Activated effector memory CD4-positive, alpha-beta T cell treated with anti-CD3 and anti-CD28 coated beads, Interleukin-2, amount 50 U/mL, for 16 hours (primary cell): ENCODE data around the gene MYO9A.

Experiments used
- DNase-seq: peaks from one replicate; pipeline ENCODE4 v3.0.0-alpha.2; 2020

Gene MYO9A

DNA sequence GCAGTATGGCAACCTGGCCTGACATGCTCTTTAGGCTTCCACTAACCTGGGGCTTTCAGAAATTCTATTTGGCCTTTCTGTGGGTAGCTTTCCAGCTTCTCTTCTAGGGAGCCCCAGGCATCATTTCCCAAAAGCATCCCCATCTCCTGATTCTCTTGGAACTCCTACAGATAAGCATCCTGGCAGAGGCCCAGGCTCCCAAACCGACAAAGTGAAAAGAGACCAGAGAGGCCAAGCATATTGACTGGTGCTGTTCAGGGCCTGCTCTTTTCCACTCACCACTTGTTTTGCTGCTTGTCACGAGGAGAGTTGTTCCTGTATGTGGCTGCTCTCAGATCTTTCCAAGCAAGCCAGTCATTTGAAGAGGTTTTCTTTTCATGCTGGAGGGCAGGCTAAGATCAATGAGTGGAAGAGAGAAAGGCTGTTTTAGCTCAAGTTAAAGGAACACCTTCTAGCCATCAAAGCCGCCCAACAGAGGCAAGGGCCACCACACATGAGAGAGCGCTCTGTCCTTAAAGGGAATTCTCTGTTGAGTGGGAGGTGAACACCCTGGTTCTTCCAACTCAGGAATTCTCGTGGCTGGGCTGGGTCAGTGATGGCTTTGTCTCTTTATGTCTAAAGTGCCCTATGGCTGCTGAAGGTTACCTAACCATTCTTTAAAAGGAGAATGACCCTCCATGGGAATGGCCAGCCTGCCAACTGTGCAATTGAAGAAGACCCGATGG is 338.7 kb downstream of the MYO9A start:
- no peak for DNase-seq

DNA sequence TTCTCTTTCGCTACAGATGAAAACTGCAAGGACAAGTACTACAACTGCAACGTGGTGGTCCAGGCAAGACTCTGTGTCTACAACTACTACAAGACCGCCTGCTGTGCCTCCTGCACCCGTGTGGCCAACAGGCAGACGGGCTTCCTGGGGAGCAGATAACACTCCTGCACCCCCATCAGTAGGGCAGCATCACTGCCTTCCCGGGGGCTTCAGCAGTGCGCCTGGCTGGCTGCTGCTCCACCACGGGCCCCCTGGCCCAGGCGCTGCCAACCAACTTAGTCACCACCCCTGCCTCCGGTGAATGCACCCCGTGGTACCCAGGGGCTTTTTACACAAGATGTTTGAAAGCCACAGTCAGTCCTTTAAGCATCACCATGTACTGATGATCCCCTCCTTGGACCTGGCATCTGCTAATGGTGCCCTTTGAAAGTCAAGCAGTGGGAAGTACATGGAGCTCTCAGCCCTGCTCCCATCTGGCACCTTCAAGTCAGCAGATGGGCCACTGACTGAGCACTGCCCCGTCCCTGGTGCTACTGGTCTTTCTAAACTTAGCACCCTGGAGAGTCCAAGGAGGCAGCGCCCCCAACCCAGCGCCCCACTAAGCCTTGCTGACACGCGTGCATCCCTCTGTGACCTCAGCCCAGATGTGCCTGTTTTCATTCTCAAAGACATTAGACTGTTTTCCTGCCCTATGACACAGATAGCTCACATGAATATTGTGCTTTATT is 340.6 kb downstream of the MYO9A start:
- no peak for DNase-seq

DNA sequence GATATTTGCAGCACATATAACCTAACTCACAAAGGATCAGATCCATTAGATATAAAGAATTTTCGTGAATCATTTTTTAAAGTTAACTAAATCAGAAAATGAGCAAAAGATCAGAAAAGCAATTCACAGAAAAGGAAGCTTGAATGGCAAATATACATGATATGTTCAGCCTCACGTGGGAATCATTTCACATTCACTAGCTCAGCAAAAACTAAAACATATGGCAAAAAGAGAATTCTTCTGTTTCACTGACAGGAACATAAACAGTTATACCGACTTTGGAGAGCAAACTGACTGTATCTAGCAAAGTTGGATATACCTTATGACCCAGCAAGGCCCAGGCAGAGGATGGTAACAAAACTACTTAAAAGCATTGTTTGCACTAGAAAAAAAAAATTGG is 341.6 kb downstream of the MYO9A start:
- DNase-seq = no peak

DNA sequence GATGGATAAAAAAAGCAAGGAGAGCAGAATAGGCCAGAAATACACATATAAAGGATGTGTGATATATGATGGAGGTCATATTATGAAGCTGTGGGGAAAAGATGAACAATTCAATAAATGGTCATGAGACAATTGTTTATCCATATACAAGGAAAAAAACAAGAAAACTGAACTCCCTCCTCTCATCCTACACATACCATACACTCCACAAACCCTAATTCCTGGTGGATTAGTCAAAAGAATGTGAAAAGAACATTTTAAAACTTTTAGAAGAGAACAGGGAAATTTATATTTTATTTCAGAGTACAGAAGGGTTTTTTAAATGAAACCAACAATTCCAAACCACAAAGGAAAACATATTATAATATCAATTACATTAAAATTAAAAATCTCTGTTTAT is 342.1 kb downstream of the MYO9A start:
- DNase-seq = no peak

DNA sequence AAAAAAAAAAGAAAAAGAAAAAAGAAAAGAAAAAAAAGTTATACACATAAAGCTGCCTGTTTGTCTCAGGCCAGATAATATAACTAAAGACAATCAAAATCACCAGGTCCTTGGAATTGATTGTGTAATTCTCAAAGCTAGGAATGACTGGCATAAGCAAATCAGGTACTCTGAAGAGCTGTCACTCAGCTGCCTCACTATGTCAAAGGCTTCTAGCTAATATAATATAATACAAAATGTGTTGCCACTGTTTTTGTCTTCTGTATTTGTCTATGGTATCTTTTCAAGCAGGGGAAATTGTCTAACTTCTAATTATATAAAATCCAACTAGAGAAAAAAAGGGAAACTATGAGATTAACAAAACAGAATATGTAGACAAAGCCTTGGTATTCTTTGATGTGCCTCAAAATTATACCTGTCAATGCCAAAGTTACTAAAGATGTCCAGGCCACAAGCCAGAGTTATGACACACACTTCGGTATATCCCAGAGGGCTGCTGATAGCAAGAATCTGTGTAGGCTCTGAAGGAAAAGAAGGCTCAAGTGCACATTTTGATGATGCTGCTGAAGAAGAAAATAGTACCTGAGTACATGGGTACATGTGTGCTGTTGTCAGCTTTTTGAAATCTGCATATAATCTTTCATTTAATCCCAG is 344.6 kb downstream of the MYO9A start:
- no peak for DNase-seq
